GM18499 (cell line): Measurements from ENCODE around the gene C21orf91.
A peak's percentile ranks its signal among the peaks of the same experiment; 100 is the strongest.

Experiments used
- ATAC-seq: cut with Tn5 transposase; IDR thresholded peaks from one replicate; pipeline ENCODE4 v1.9.1; 2021; ENCODE audit warnings: moderate number of reproducible peaks; ENCODE audit not compliant: insufficient read depth, unreplicated experiment

The C21orf91 gene

GRCh38 chr21:17819114-17819876, at the start of gene C21orf91:
Gene C21orf91 (minus strand): TSS chr21:17819356. CDS start chr21:17818318, 1,038 bp downstream.
- ATAC-seq = peak; percentile 65

GRCh38 chr21:17866590-17866989, 47.4 kb upstream of the C21orf91 start:
- no peak for ATAC-seq

- ATAC-seq = no peak
These were observed 40.5 kb upstream of the C21orf91 start for GRCh38 chr21:17859661-17860060.

- ATAC-seq = no peak
These were observed 39.6 kb upstream of the C21orf91 start for GRCh38 chr21:17858747-17859146.

- ATAC-seq = no peak
These were observed 35.6 kb upstream of the C21orf91 start for GRCh38 chr21:17854745-17855144.

GRCh38 chr21:17853393-17854275, 34.5 kb upstream of the C21orf91 start:
- ATAC-seq = no peak

GRCh38 chr21:17848228-17848627, 29.1 kb upstream of the C21orf91 start:
- ATAC-seq = peak; percentile 90

GRCh38 chr21:17841103-17841502, 21.9 kb upstream of the C21orf91 start:
- no peak for ATAC-seq

GRCh38 chr21:17834639-17835354, 15.6 kb upstream of the C21orf91 start:
- ATAC-seq = peak; percentile 58

- no peak for ATAC-seq
These were observed 10.3 kb upstream of the C21orf91 start for GRCh38 chr21:17829472-17829871.

GRCh38 chr21:17828223-17828622, 9.1 kb upstream of the C21orf91 start:
- ATAC-seq = no peak

- ATAC-seq = no peak
These were observed 4.7 kb upstream of the C21orf91 start for GRCh38 chr21:17823846-17824245.

GRCh38 chr21:17821121-17821520, 2.0 kb upstream of the C21orf91 start:
- ATAC-seq = no peak

- ATAC-seq = peak; percentile 76
These were observed 697 bp upstream of the C21orf91 start for GRCh38 chr21:17819877-17820229.

GRCh38 chr21:17818186-17819113, 706 bp downstream of the C21orf91 start:
- ATAC-seq = peak; percentile 1

- ATAC-seq = no peak
These were observed 5.8 kb downstream of the C21orf91 start for GRCh38 chr21:17813353-17813752.

GRCh38 chr21:17805966-17806365, 13.2 kb downstream of the C21orf91 start:
- no peak for ATAC-seq

GRCh38 chr21:17803536-17803935, 15.6 kb downstream of the C21orf91 start:
- no peak for ATAC-seq

GRCh38 chr21:17802572-17802971, 16.6 kb downstream of the C21orf91 start:
- ATAC-seq = no peak
